GM21423 (cell line): ENCODE results near the gene ZFP64.
"Not testable (repeated sequence)": the region's sequence is repeated elsewhere in the genome, so short reads cannot be mapped to it uniquely, and the experiment has no call there.

Source experiments
- ATAC-seq: cut with Tn5 transposase; IDR thresholded peaks from one replicate; pipeline ENCODE4 v1.9.1; 2021; ENCODE audit warnings: mild to moderate bottlenecking, moderate library complexity; ENCODE audit not compliant: unreplicated experiment

Gene ZFP64

DNA sequence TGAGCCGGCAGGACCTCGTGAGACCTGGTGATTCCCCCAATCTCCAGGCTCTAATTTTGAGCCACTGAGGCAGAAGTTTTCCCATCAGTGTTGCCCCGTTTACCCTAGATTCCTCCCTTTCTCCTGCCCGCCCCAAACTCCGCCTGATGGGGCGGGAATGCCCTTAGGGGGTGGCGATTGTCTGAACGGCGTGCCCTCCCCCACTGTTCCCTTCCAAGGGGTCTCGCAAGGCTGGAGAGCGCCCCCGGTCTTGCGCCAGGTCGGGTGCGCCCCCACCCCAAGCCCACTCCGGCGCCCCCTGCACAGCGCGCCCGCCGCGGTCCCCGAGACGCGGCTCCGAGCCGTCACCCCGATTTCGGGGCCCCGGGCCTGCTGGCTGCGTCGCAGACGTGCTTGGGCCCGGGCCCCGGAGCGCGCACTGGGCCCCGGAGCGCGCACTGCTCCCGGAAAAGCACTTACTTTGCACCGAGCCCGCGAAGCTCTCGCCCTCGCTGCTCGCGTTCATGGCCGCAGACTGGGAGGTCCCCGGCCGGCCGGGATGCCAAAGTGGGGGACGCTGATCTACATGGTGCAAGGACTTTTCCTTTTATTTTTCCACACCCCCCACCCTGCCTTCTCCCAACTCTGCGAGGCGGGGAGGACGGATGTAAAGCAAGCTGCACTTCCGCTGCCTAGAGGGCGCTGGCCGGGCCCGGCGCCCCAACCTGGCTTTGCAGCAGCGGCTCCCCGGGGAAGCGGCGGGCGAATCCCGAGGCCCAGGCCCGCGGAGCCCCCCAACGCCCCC is at the start of gene ZFP64:
Gene ZFP64 (minus strand): TSS at position 648 of the 784 bp plus-strand sequence. CDS start 143 bp downstream, at position 505.
- peak; percentile 71 for ATAC-seq

DNA sequence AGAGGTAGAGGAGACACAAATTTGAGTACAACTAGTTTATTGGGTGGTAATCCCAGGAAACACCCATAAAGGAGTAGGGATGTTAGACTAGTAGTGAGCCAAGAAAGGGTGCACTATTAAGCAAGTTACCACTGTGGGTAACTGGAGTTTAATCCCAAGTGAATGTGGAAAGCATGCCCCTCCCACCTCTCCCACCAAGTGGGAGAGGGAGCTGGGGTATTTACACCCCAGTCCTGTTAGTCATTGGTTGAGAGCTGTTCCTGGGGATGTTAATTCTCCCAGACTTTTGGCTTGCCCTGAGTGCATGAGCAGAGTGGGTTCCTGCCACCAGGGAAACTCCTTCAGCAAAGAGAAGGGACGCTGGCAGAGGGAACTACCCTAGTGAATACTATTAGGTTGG is 49.2 kb upstream of the ZFP64 start:
- no peak for ATAC-seq

DNA sequence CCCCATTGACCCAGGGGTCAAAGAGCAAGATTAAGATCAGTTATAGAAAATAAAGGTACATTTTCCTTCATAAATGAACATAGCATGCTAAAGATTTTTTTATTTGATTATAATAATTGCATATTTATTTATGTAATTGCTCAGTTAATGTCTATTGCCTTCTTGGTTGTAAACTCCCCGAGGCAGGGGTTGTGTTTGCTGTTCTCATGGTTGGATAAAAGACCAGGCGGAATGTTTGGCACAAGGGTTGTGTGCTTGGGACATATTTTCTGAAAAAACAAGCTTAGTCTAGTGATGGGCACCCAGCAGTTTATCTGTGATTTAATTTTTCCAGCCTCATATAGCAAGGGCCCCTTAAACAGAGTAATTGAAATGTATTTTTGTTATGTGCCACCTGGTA is 47.5 kb upstream of the ZFP64 start:
- ATAC-seq, result no peak

DNA sequence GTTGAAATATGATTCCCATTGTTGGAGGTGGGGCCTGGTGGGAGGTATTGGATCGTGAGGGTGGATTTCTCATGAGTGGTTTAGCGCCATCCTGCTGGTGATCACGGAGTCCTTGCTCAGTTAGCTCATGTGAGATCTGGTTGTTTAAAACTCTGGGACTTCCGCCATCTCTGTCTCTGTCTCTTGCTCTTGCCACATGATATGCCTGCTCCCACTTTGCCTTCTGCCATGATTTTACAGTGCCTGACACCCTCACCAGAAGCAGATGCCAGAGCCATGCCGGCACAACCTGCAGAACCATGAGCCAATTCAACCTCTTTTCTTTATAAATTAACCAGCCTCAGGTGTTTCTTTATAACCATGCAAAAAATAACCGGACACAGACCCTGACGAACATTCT is 44.7 kb upstream of the ZFP64 start:
- no peak for ATAC-seq

DNA sequence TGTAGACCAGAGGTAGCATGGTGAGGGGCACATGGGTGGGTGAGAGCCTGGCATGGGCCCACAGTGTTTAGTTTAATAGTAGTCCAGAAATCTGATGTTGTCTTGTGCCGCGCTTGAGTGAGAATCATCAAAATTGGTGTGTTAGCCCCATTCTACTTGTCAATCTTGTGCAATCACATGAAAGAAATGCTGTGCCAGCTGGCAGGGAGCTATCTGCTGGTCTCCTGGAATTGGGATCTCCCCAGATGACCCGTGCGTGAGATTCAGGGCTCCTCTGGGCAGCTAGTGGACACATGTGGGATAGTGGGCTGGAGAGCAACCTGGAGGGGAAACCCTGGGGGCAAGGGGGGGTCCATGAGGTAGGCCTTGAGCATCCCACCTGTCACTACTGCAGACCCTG is 43.5 kb upstream of the ZFP64 start:
- ATAC-seq, result no peak

DNA sequence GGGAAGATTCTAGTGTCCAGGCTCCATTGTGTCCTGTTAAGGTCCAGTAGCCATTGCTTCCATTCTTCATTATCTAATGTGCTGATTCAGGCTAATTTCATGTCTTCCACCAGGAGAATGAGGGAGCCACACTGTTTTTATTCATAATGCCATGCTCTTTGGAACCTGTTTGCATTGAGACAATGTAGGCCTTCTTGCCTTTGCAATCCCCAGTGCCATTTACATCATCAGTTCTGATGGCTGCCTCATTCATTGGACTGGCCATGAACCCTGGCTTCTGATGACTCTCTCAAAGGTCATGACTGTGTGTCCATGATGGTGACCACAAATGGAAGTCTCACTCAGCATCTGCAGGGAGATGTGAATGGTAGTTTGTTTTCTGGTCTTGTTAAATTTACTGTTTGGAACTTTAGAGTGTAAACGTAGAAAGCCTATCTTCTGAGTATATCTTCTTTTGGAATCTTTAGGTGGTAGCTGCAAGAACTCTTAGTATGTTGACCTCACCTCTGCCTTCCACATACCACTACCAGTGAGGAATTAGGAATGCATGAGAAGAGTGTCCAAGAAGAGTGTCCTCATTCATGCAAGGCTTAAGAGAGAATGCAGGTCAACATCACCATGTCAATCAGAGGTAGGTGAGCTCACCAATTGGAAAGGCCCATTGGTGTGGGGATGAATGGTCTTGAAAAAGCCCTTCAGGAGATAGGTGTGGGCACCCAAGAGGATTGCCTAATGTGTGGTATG is 42.9 kb upstream of the ZFP64 start:
- no peak for ATAC-seq

DNA sequence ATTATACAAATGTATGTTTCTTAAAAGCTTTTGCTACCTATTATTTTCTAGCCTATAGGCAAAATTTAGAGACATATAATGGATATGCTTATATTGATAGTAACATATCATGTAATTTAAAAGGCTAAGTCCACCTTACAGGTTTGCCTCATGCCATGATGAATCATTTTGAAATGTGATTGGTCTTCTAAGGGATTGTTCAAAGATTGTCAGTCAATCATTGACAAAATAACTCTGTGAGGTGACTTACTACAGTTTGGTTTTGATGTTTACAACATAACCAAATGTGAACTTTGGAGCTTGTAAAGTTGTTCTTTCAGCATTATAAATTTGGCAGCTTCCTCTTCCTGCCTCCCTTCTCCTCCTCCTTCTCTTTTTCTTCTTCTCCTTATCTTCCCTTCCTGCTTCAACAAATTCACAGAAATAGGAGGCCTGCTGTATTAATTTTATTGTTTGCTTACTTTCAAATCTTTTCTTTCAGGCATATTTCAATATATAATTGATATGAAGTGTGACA is 39.7 kb upstream of the ZFP64 start:
- peak; percentile 59 for ATAC-seq

DNA sequence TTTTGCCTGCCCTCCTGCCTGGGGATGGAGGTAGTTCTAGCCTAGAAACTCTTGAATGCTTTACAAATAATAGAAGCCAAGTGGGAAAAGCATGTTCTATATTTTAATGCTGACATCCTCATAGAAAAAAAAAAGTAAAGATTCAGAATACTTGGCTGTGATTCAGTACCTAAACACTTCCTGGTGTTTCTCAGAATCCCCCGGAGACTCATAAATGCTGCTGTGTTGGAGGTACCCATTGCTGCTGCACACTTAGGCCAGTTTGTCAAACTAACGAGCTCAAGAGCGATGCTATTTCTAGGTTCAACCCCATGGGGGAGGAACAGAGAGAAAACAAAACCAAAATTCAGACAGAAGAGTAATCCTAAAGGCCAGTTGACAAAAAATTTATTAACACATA is 38.8 kb upstream of the ZFP64 start:
- no peak for ATAC-seq

DNA sequence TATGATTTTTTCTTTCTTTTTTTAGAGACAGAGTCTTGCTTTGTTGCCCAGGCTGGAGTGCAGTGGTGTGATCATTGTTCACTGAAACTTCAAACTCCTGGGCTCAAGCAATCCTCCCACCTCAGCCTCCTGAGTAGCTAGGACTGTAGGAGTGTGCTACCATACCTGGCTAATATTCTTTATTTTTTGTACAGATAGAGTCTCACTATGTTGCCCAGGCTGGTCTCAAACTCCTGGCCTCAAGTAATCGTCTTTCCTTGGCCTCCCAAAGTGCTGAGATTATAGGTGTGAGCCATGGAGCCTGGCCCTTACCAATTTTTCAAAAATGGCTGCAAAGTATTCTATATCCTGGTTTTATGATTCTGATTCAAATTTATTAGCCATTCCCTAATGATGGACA is 37.8 kb upstream of the ZFP64 start:
- ATAC-seq, result not testable (repeated sequence)

DNA sequence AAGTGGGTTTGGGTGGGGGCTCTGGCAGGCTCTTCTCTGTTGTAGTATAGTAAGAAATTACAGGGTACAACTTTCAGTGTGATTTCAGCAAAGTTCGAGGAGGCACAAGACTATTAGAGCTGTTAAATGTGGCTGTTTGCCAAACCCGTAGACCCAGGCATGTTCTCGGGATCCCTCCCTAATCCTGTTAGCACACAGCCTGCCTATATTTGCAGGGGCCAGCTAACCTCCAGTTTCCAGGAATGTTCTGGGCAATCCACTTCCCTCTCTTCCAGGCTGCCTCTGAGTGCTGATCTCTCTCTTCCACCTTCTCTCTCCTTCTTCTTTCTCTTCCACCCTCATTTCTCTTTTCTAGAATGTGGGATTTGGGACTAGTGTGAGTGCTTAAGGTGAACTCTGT is 34.8 kb upstream of the ZFP64 start:
- ATAC-seq, result no peak

DNA sequence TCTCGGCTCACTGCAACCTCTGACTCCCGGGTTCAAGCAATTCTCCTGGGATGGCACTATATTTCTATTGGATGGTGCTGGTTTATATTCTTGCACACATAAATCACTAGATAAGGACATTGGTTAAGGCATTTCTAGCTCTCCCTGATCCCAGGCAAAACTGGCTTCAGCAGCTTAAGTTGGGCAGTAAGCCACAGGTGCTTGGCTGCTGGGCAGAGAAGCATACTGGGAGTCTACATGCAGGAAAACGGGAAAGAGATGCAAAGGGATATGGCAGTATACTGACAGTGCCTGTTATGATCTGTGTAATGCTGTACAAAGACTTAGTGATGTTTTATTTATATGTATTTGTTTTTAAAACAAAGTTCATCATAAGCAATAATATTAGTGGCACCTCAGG is 33.3 kb upstream of the ZFP64 start:
- ATAC-seq, result no peak

DNA sequence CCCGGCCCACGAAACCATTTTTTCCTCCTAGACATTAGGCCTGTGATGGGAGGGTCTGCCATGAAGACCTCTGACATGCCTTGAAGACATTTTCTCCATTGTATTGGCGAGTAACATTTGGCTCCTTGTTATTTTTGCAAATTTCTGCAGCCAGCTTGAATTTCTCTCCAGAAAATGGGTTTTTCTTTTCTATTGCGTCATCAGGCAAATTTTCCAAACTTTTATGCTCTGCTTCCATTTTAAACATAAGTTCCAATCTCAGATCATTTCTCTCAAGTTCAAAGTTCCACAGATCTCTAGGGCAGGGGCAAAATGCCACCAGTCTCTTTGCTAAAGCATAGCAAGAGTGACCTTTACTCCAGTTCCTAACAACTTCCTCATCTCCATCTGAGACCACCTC is 29.8 kb upstream of the ZFP64 start:
- ATAC-seq, result not testable (repeated sequence)

DNA sequence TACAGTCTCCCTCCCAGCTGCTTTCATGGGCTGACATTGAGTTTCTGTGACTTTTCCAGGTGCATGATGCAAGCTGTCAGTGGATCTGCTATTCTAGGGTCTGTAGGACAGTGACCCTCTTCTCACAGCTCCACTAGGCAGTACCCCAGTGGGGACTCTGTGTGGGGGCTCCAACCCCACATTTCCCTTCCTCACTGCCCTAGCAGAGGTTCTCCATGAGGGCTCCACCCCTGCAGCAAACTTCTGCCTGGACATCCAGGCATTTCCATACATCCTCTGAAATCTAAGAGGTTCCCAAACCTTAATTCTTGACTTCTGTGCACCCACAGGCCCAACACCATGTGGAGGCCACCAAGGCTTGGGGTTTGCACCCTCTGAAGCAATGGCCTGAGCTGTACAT is 29.3 kb upstream of the ZFP64 start:
- not testable (repeated sequence) for ATAC-seq

DNA sequence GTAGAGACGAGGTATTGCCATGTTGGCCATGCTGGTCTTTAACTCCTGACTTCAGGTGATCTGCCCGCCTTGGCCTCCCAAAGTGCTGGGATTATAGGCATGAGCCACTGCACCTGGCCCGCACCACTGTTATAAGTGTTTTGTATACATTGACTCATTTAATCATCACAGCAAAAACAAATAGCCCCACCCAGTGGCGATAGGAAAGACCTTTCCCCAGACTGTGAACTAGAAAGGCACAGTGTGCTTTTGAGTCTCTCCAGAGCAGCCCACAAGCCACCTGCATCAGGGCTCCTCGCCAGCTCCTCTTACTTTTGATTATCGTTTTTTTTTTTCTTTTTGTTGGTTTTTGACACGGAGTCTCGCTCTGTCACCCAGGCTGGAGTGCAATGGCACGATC is 27.9 kb upstream of the ZFP64 start:
- no peak for ATAC-seq

DNA sequence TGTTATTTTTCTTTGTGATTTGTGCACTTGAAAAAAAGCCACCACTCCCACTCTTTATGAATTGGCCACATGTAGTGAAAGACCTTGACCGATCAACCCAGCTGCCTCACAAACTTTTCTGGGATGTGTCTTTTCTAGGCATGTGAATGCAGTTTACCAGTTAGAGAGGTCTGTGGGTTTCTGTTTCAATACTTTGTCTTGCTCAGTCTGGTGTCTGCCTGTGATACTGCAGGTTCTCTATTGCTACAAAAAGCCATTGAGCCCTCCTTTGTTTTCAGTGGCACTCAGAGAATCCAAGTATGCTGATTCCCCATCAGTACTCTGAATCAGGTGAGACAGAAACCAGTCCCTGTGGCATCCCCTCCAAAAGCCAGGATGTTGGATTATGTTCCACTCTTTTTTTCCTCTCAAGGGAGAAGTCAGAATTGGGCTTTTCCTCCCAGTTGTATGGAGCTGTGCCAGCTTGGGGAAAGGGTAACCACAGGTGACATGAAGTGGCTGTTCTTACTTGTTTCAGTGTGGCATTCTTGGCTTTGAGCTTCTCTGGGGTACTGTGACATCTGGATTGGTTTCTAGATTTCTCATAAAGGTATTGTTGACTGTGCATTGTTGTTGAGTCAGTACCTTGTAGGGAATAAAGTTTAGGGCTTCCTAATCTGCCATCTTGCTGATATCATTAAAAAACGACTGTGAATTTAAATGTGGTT is 26.3 kb upstream of the ZFP64 start:
- no peak for ATAC-seq

DNA sequence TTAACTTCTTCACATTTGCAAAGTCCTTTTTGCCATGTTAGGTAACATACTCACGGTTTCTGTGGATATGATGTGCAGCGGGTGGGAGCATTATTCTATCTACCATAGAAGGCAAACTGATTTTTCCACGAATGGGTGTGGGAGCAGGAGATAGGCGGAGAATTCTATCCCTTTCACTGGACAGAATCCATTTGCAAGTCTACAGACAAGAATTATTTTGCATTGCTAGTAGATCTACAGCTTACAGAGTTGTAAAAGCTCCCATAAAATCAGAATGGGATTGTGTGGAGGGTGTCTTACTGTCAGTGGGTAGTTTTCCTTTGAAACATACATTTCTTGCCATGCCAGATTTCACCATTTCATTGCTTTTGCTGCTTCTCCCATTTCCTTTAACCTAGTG is 22.4 kb upstream of the ZFP64 start:
- no peak for ATAC-seq

DNA sequence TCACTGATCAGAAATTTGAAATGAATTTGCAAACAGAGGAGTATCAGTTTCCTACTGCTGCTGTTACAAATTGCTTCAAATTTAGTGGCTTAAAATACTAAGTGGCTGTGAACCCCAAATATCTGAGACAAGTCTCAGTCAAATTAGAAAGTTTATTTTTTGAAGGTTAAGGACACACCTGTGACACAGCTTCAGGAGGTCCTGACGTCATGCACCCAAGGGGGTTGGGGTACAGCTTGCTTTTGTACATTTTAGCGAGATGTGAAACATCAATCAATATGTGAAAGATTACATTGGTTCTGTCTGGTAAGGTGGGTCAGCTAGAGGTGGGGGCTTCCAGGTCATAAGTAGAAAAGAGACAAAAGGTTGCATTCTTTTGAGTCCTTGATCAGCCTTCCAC is 21.4 kb upstream of the ZFP64 start:
- ATAC-seq, result no peak

DNA sequence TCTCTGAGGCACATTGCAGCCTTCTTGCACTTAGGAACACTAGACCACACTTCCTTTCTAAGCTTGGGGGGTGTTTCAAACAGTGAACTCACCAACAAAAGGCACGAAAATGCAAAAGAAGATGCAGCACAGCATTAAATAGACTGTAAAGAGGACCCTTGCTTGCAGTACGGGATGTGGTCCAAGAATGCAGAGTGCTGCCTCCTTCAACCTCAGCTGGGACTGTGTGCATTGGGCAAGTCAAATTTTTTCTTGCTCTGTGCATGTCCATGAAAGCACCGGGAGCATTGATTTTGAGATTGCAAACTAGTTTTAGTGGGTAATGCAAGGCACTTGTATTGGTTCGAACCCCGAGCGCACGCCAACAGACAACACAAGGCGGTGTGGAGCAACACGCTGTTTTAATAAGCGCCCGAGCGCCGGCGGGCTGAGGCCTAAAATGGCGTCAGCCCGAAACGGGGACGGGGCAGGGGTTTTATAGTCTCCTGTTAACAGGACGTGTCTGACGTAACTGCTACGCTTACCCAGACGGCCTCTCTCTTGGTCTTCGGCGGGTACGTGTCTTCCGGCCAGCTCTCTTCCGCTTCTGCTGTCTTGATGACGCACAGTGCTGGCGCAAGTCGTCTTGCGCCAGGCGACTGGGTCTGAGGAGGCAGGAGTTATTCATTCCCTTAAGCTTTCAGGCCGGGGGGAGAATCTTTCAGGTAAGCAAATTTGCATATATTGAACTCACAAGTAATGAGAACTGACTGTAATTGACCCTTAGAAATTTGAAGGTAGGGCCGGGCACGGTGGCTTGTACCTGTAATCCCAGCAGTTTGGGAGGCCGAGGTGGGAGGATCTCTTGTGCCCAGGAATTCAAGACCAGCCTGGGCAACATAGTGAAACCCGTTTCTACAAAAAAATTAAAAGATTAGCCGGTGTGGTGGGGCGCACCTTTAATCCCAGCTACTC is 18.7 kb upstream of the ZFP64 start:
- no peak for ATAC-seq

DNA sequence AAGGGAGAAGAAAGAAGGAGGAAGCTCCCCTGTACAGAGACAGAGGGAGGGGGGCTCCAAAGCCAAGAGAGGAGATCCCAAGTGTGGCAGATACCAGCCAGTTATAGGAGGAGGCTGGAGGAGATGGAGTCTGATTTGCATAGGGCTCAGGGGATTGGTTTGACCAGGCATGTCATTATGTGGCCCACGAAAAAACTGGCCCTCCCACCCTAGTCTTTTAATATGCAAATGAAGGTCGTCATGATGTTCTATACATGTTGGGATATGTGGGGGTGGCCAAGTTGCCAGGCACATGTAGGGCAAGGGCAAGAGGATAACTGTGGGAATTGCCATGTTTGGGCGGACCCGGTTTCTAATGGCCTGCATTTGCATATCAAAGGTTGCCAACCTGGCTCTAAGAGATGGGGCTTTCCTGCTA is 17.6 kb upstream of the ZFP64 start:
- no peak for ATAC-seq

DNA sequence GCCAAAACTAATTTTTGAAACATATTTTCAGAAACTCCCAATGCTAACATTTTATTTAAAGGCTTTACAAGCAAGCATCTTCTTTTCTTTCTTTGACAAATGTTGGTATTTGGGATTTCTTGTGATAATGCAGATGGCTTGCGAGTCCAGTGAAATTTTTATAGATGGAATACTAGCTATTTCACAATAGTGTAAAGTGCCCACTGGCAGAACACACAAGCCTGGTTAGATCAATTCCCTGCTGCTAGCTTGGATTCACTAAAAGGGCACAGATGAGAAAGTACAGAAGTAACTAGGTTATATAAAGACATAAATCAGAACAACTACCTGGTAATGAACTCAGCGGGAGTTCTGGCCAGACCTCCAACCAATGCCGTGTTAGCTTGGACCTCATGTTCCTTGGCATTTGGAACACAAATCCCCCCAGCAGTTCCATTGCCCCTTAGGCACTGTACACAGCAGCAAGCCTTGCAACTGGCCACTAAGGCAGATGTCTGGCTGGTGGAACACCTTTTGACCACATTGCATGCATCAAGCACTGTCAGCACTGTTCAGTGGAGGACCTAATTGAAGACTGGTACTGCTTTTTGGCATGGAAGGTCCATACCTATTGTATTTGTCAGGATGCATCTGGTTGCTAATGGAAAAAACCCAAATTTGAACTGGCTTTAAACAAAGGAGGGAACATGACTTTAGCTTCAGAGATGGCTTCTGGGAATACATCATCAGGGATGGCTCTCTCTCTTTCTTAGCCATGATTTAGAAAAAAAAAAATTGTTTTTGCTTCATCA is 15.6 kb upstream of the ZFP64 start:
- no peak for ATAC-seq
